ENCODE data around the gene SCGB2B2. TPM values are rescaled to one million over a fixed set of nuclear protein-coding genes. Genes with fewer than 3 reads are reported as not detected.

Gene SCGB2B2
- total and polyA plus RNA-seq, 9 donors, result 0.11 to 1.6 (median 0.34) TPM

DNA sequence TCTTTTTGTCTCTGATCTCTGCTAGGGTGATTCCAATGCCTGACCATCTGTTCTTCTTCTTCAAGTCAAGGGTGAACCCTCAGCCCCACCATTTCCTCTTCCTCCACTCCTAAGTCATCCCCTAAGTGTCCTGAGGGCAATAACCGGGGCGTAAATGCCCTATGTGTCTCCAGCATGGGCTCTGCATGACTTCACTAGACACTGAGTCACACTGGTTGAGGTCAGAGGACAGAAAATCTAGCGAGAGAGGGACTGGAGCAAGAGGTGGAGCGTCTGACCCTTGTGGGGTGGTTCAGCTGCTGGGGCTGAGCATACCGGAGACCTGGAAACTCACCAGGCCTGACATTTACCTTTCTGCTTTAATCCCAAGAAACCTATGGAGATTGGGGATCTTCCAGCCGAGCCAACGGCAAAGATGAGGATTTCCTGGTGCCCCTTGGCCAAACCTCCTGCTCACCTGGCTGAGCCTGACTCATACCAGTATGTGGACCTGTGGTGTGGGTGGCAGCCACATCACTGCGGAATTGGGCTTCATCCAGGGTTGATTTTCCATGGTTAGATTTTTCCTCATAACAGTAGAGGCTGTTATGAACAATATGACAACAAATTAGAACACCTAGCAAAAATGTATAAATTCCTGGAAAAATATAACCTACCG is 26.9 kb downstream of the SCGB2B2 start:
- no peak for TF ChIP-seq POLR2A (IDR thresholded peaks at IDR 0.05)
- TF ChIP-seq, protein P1, sequence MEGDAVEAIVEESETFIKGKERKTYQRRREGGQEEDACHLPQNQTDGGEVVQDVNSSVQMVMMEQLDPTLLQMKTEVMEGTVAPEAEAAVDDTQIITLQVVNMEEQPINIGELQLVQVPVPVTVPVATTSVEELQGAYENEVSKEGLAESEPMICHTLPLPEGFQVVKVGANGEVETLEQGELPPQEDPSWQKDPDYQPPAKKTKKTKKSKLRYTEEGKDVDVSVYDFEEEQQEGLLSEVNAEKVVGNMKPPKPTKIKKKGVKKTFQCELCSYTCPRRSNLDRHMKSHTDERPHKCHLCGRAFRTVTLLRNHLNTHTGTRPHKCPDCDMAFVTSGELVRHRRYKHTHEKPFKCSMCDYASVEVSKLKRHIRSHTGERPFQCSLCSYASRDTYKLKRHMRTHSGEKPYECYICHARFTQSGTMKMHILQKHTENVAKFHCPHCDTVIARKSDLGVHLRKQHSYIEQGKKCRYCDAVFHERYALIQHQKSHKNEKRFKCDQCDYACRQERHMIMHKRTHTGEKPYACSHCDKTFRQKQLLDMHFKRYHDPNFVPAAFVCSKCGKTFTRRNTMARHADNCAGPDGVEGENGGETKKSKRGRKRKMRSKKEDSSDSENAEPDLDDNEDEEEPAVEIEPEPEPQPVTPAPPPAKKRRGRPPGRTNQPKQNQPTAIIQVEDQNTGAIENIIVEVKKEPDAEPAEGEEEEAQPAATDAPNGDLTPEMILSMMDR (IDR thresholded peaks at IDR 0.05), result no peak
- TF ChIP-seq EP300 (IDR thresholded peaks at IDR 0.05), result no peak
- DNase-seq, result no peak
- intact Hi-C loops (cut with DNase I), result no loop called here
- Histone ChIP-seq H3K4me1 (ENCODE audit: insufficient read depth) (no peaks in the 10 kb centered on the region), H3K4me3 (no peak overlapping the region), H3K27me3 (peaks cover 3% of the 10 kb centered on the region), H3K36me3 (no peaks in the 10 kb centered on the region), H3K9me3 (no peaks in the 10 kb centered on the region), H3K27ac (no peak overlapping the region)
- WGBS, 3 donors, result 90 to 92% (median 90%) methylated on average over 9 of the region's 9 CpGs

DNA sequence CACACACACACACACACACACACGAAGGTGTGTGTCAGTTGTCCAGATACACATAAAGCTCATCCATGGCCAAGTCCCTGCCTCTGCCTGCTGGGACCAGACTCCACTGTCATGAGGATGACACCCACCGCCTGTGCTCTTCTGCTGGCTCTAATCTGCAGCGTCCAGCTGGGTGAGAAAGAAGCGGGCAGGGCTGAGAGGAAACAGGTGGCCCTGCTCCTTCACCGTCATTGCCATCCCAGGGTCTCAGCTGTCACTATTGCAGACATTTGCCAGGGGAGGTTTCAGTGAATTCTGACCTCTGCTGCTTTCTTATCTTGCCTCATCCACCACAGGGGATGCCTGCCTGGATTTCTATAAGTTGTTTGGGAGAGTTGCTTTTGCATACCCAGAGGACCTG is 31.4 kb downstream of the SCGB2B2 start:
- H3K4me1 ChIP-seq (ENCODE audit: insufficient read depth), result no peaks in the 10 kb centered on the region
- H3K9me3 ChIP-seq, result no peaks in the 10 kb centered on the region
- 28 to 38% (median 32%) methylated on average over 5 of the region's 5 CpGs for WGBS, 3 donors
- no peak overlapping the region for H3K4me3 ChIP-seq
- no peaks in the 10 kb centered on the region for H3K36me3 ChIP-seq
- no peak for DNase-seq
- intact Hi-C loops (cut with DNase I), result no loop called here
- no peaks in the 10 kb centered on the region for H3K27me3 ChIP-seq
- H3K27ac ChIP-seq, result no peak overlapping the region
- TF ChIP-seq, protein P1 (IDR thresholded peaks at IDR 0.05), result no peak

DNA sequence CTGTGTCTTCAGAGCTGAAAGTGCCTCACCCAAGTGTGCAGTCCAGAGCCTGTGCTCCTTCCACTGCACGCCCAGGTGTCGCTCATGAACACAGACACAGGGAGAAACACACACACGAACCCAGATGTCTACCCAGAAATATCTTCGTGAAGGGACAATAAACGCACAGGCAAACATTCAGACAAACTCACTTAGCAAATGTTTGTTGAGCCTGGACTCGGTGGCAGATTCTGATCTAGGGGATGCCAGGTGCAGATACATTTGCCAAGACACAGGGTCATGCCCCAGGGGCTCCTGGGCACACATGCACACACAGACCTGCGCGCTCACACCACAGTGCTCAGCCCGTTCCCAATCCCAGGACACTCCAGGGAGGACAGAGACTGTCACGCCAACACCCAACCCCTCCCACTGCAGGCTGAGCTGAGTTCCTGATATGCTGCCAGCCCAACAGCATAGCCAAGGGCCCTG is 31.9 kb downstream of the SCGB2B2 start:
- WGBS, 3 donors, result 70 to 74% (median 71%) methylated on average over 10 of the region's 10 CpGs

DNA sequence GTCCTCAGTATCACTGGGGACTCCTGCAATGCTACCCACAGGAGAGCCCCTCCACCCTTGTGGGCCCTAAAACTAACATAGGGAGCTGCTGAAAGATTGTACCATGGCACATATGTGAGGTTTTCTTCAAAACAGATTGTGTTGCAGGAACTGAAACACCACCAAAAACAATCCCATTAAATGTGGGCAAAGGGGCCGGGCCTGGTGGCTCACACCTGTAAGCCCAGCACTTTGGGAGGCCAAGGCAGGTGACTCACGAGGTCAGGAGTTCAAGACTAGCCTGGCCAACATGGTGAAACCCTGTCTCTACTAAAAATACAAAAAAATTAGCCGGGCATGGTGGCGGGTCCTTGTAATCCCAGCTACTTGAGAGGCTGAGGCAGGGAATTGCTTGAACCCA is 34.7 kb downstream of the SCGB2B2 start:
- Histone ChIP-seq H3K36me3 (no peaks in the 10 kb centered on the region), H3K27me3 (no peaks in the 10 kb centered on the region), H3K4me1 (ENCODE audit: insufficient read depth) (no peaks in the 10 kb centered on the region), H3K27ac (no peak overlapping the region), H3K4me3 (no peak overlapping the region), H3K9me3 (no peaks in the 10 kb centered on the region)
- TF ChIP-seq POLR2A (IDR thresholded peaks at IDR 0.05) (no peak), EP300 (IDR thresholded peaks at IDR 0.05) (no peak)
- TF ChIP-seq, protein P1 (IDR thresholded peaks at IDR 0.05), result no peak
- DNase-seq, result no peak
- 83 to 91% (median 87%) methylated on average over 4 of the region's 4 CpGs for WGBS, 3 donors
- intact Hi-C loops (cut with DNase I), result no loop called here

More for the DNA sequence above, 31.9 kb downstream of the SCGB2B2 start:
- intact Hi-C loops (cut with DNase I), result no loop called here
- Histone ChIP-seq H3K4me1 (ENCODE audit: insufficient read depth) (no peaks in the 10 kb centered on the region), H3K27ac (no peak overlapping the region), H3K27me3 (no peaks in the 10 kb centered on the region), H3K4me3 (no peak overlapping the region), H3K36me3 (no peaks in the 10 kb centered on the region), H3K9me3 (no peaks in the 10 kb centered on the region)
- TF ChIP-seq EP300 (IDR thresholded peaks at IDR 0.05) (no peak), POLR2A (IDR thresholded peaks at IDR 0.05) (no peak)
- TF ChIP-seq, protein P1 (IDR thresholded peaks at IDR 0.05), result no peak
- DNase-seq, result no peak

Data from ovary (tissue), 9 donors.